AG09309 (cell line): Measurements from ENCODE around the gene APBB1.

ENCODE experiments used
- DNase-seq: peaks from one replicate; pipeline ENCODE4 v3.0.0-alpha.2; 2010; ENCODE audit warnings: low read depth
- H3K4me3 ChIP-seq: 2 replicates; pipeline ENCODE4 v1.5.1; 2011; ENCODE audit warnings: mild to moderate bottlenecking, low read depth, low read length, moderate library complexity; ENCODE audit not compliant: control insufficient read depth
- CTCF ChIP-seq: IDR thresholded peaks from 2 replicates; pipeline ENCODE4 v1.5.1; 2011; ENCODE audit warnings: mild to moderate bottlenecking, low read depth, low read length, inconsistent platforms; ENCODE audit not compliant: insufficient read depth, control insufficient read depth; ENCODE audit errors: missing control alignments

Gene APBB1

GRCh38 chr11:6371825-6372224 lies 47.1 kb downstream of the APBB1 start:
- TF ChIP-seq CTCF = no peak
- DNase-seq = no peak
- no peak overlapping the region for H3K4me3 ChIP-seq

- H3K4me3 ChIP-seq = no peak overlapping the region
- no peak for DNase-seq
- TF ChIP-seq CTCF = no peak
These were observed 53.2 kb downstream of the APBB1 start for GRCh38 chr11:6365659-6366058.

DNA sequence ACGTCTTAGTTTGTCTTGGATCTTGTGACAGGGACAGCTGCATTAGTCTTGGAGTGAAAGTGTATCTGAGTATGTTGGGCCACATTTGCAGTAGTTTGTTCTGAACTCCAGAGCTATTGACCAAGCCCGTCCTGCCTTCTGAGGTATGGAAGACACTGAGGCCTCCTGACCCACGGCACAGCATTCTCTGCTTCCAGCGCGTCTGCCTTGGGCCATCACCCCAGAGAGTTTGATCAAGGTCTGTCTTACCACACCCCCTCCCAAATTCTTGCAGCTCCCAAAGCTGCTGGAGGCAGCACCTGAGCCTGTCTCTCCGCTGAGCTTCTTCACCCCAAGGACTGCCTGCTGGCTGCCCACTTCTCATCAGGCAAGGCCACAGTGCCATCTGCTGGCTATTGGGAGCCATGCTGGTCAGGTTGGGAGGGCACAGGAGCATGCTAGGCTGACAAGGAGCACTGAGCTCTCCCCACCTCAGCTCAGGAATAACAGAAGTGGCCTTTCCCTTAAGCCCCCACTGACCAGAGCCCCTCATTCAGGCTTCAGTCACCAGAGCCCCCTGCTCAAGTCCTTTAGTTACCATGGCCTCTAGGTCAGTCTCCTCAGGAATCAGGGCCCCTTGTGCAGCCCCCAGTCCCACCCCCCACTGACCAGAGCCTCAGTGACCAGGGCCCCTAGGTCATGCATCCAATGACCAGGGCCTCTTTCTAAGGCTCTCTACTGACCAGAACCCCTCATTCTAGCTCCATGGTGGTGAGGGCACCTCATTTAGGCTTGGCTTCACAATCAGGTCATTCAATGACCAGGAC lies 55.8 kb downstream of the APBB1 start:
- no peak overlapping the region for H3K4me3 ChIP-seq
- TF ChIP-seq CTCF = peak; percentile 99
- peak; percentile 43 for DNase-seq

DNA sequence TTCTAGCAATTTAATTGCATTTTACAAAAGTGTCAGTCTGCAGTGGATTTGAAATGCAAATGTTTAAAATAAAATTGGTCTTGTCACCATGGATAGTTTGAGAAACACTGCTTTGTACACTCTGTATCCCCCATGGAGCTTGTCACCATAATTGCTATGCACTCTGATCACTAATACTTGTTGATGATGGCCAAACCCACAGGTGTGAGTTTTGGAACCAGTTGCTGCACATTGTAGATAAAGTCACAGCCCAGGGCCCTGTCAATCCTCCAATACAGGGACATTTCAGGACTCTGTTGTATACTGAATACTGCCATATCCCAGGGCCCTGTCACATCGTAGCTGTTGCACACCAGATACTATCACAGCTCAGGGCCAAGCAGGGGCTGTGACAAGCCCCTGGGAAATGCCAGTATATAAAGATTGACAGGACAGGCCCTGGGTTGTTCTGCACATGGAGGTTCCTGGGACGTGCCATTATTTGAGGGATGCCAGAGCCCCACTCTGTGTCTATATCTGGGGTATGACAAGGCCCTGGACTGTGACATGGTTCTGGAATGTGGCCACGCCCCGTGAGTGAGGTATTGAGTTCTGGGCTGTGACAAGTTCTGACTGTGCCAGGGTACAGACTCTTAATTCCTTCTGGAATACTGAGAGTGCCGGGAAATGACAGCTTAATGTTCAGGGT lies 56.6 kb downstream of the APBB1 start:
- DNase-seq = no peak
- no peak for TF ChIP-seq CTCF
- H3K4me3 ChIP-seq = no peak overlapping the region

DNA sequence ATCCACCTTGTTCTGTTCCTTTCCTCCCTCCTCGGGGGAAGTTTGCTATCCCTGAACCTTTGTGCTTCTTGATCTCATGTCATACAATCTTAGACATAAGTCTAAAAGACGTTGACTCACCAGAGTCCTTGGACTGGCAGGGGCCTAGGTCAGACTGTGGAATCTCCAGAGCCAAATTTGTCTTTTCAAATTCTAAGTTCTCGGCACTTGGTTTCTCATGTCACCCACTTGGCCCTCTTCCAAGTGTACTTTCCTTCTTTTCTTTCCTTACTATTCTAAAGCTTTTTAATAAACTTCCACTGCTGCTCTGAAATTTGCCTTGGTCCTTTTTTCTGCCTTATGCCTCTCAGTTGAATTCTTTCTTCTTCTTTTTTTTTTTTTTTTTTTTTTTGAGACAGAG lies 58.7 kb downstream of the APBB1 start:
- no peak overlapping the region for H3K4me3 ChIP-seq
- DNase-seq = no peak
- TF ChIP-seq CTCF = no peak

DNA sequence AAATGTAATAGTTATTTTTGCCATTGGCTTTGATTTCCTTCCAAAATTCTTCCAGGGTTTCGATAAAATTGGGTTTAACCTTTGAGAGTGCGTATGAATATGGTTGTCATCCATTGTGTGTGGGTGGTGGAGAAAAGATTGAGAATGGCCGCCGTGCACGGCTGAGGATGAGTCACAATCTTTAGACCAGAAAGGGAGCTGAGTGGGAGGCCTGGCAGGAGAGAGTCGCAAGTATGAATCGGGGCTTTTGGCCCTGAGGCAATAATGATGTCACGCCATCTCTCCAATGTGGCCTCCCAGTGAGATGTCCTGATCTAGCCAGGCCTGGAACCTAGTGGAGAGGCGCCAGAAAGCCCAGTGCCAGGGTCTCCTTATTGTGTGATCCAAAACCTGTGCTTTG lies 61.7 kb downstream of the APBB1 start:
- DNase-seq = peak; percentile 74
- no peak for TF ChIP-seq CTCF
- no peak overlapping the region; the same call in 1 of the 2 replicates for H3K4me3 ChIP-seq
